Thymus (tissue), 11 donors: ENCODE results near the gene ASAP2. TPM values are rescaled to one million over a fixed set of nuclear protein-coding genes. Genes with fewer than 3 reads are reported as not detected.
"Not testable (repeated sequence)": the region's sequence is repeated elsewhere in the genome, so short reads cannot be mapped to it uniquely, and the experiment has no call there.

Experiments used
- DNase-seq, 9 donors: peaks; one replicate each; pipeline ENCODE4 v3.0.0-alpha.2; 2013; ENCODE audit warnings: low spot score in 9 of 9, low read depth in 6 of 9, missing footprints in 1 of 9
- H3K27ac ChIP-seq, 2 donors: one replicate each; pipeline ENCODE4 v1.5.1; 2013; ENCODE audit warnings: control low read depth in 1 of 2, low read depth in 1 of 2, low read length in 1 of 2, mild to moderate bottlenecking in 1 of 2, moderate library complexity in 1 of 2
- H3K27me3 ChIP-seq, 2 donors: one replicate each; pipeline ENCODE4 v1.5.1; 2013; ENCODE audit warnings: low read length in 1 of 2; ENCODE audit not compliant: control insufficient read depth in 2 of 2, insufficient read depth in 1 of 2
- H3K36me3 ChIP-seq, 2 donors: one replicate each; pipeline ENCODE4 v1.5.1; 2013; ENCODE audit warnings: low read length in 1 of 2, mild to moderate bottlenecking in 1 of 2, moderate library complexity in 1 of 2; ENCODE audit not compliant: control insufficient read depth in 2 of 2, insufficient read depth in 2 of 2
- H3K4me1 ChIP-seq, 2 donors: one replicate each; pipeline ENCODE4 v1.5.1; 2013; ENCODE audit warnings: low read length in 2 of 2; ENCODE audit not compliant: control insufficient read depth in 2 of 2, insufficient read depth in 2 of 2
- H3K4me3 ChIP-seq, 2 donors: one replicate each; pipeline ENCODE4 v1.5.1; 2013; ENCODE audit warnings: low read length in 2 of 2, control low read depth in 1 of 2, mild to moderate bottlenecking in 1 of 2
- H3K9me3 ChIP-seq, 2 donors: one replicate each; pipeline ENCODE4 v1.5.1; 2013; ENCODE audit warnings: low read length in 1 of 2, mild to moderate bottlenecking in 1 of 2; ENCODE audit not compliant: control insufficient read depth in 2 of 2, insufficient read depth in 1 of 2
- WGBS: extraction: QIAGEN DNeasy Blood & Tissue Kit; methylation state at CpG from one replicate; pipeline ENCODE4 v1.1.7; 2013; 5-methylcytosine and 5-hydroxymethylcytosine counted together
- polyA plus RNA-seq: library from polyadenylated mRNA; stranded (reverse); fragments of 200-250 nt; gene quantifications from one replicate; pipeline ENCODE4 v1.2.3, GENCODE V29; 2013
- total RNA-seq: library from RNA; stranded (reverse); fragments of 120-200 nt; gene quantifications from one replicate; pipeline ENCODE4 v1.2.4, GENCODE V29; 2013
- donor health status: healthy.

ASAP2 gene
- total and polyA plus RNA-seq, 2 donors: 3.3 to 6.7 TPM

DNA sequence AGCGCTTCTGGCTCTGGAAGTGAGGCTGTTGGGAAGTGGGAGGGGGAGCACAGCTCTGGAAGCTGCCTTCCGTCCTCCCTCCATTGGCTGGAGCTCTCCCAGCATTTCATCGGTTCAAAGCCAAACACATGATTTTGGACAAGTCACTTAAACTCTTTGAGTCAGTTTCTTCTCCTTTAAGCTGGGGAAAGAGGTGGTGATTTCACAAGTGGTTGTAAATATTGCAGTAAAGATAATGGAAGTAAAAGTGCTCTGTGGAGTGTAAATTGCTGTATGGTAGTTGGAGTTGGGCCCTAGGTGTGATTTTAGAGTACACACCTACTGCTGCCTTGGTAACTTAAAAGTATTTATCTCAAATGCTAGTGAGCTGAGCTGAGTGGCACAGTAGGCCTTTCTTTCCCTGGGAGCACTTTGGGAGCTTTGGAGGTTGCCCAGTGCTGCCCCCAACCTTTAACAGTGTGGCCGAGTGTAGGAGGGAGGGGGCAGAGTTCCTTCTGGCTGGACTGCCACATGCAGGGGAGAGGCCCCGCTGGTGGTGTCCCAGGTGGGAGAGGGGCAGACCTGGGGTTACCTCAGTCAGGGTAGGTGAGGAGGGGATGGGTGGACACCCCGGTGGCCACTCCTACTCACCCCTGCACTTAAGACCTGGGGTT, 54.7 kb downstream of the ASAP2 start:
- no peaks in the 10 kb centered on the region for H3K36me3 ChIP-seq
- no peaks in the 10 kb centered on the region for H3K9me3 ChIP-seq
- no peak for DNase-seq
- no peak overlapping the region for H3K27ac ChIP-seq
- no peak overlapping the region for H3K4me3 ChIP-seq
- 98% methylated on average over 6 of the region's 6 CpGs for WGBS
- H3K4me1 ChIP-seq: peaks cover 0 to 23% of the 10 kb centered on the region in 2 donors
- peaks cover 0 to 2% of the 10 kb centered on the region in 2 donors for H3K27me3 ChIP-seq

- no peaks in the 10 kb centered on the region for H3K9me3 ChIP-seq
- H3K4me3 ChIP-seq: no peak overlapping the region
- DNase-seq: no peak
- H3K27ac ChIP-seq: no peak overlapping the region
- H3K4me1 ChIP-seq: peaks cover 0 to 23% of the 10 kb centered on the region in 2 donors
- H3K27me3 ChIP-seq: peaks cover 0 to 2% of the 10 kb centered on the region in 2 donors
- 94% methylated on average over 14 of the region's 14 CpGs for WGBS
- no peaks in the 10 kb centered on the region for H3K36me3 ChIP-seq
Observed at GRCh38 chr2:9262671-9263171, 56.1 kb downstream of the ASAP2 start.

DNA sequence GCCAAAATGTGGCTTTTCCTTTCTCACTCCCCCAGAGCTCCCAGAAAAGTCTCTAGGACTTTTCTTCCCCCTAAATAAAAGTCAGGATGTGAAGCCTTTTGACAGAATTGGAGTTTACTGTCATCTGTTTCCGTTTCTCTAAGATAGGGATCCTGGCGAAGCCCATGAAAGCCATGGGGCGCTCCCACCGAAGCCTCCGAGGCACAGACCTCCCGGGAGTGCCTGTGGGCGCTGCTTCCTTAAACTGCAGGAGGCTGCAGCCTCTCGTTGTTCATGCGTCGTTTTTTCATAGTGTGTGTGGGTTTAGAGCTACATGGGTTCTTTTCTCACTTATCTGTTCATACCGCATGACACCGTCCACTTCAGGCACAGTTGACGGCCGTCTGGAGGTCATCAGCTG, 56.8 kb downstream of the ASAP2 start:
- 17% methylated on average over 14 of the region's 14 CpGs for WGBS
- H3K27me3 ChIP-seq: peaks cover 0 to 2% of the 10 kb centered on the region in 2 donors
- no peak overlapping the region for H3K4me3 ChIP-seq
- H3K27ac ChIP-seq: no peak overlapping the region
- peaks cover 0 to 22% of the 10 kb centered on the region in 2 donors for H3K4me1 ChIP-seq
- H3K36me3 ChIP-seq: no peaks in the 10 kb centered on the region
- no peak for DNase-seq
- H3K9me3 ChIP-seq: no peaks in the 10 kb centered on the region

DNA sequence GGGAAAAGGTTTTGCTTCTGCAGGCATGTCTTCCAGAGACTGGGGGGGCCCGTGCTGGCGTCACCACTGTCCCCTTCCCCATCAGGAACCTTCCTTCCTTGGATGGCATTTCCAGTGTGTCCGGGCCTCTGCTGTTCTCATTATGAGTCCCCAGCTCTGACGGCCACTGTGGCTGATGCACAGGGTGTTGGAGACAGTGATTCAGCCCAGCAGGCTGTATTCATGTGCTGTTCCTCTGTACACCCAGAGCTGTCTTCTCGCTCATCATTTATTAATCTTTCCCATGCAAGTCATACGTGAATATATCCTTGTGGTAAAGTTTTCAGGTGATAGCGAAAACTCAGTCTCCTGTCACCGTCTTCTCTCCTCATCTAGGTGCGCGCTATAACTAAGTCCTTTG, 57.7 kb downstream of the ASAP2 start:
- Histone ChIP-seq H3K27me3 (peaks cover 0 to 2% of the 10 kb centered on the region in 2 donors), H3K27ac (no peak overlapping the region), H3K9me3 (no peaks in the 10 kb centered on the region), H3K4me3 (no peak overlapping the region), H3K4me1 (peaks cover 0 to 13% of the 10 kb centered on the region in 2 donors), H3K36me3 (no peaks in the 10 kb centered on the region)
- DNase-seq: no peak
- WGBS: 93% methylated on average over 10 of the region's 10 CpGs

- no peak for DNase-seq
- Histone ChIP-seq H3K27ac (no peak overlapping the region), H3K36me3 (no peaks in the 10 kb centered on the region), H3K27me3 (peaks cover 0 to 2% of the 10 kb centered on the region in 2 donors), H3K4me1 (peaks cover 0 to 2% of the 10 kb centered on the region in 2 donors), H3K9me3 (no peaks in the 10 kb centered on the region), H3K4me3 (no peak overlapping the region)
- WGBS: 67% methylated on average over 5 of the region's 5 CpGs
Observed at GRCh38 chr2:9266711-9267110, 60.1 kb downstream of the ASAP2 start.

- not testable (repeated sequence) for H3K36me3 ChIP-seq, H3K27me3 ChIP-seq, DNase-seq, H3K9me3 ChIP-seq, H3K4me3 ChIP-seq, H3K27ac ChIP-seq, H3K4me1 ChIP-seq
- WGBS: 98% methylated on average over 3 of the region's 3 CpGs
Observed at GRCh38 chr2:9267286-9267685, 60.7 kb downstream of the ASAP2 start.

DNA sequence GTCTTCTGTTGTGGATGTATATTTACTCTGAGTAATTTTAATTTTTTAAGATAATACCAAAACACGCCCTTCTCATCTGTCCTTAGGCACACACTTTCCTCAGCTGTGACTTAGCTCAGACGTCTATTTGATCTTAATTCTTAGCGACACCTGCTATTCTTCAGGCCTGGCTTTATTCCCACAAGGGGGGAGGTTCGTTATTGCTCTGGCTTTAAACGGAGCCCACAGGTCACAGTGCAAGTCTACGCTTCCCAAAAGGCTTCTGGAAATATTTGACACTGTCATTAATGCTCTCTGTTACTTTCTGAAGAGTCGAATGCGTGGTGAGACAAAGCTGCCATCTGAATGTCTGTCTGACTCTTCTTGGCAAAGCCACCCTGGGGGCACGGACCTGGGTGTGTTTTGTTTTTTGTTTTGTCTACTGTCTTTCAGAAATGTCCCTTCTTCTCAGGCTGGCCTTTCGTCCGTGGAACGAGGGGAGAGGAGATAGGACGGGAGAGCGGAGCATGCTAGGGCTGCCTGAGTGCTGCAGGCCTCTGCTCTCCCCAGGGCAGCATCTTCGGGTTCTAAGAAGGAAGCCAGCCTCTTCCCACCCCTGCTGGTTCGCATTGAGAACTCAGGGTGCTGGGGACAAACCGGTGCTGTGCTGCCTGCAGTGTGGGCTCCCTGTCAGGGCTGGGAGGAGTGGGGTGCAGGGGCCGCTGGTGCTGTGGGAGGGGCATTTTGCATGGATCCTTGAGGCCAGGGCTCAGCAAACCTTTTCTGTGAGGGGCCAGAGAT, 61.9 kb downstream of the ASAP2 start:
- Histone ChIP-seq H3K27ac (no peak overlapping the region), H3K27me3 (no peaks in the 10 kb centered on the region), H3K9me3 (no peaks in the 10 kb centered on the region), H3K4me1 (no peaks in the 10 kb centered on the region), H3K36me3 (no peaks in the 10 kb centered on the region), H3K4me3 (no peak overlapping the region)
- 94% methylated on average over 18 of the region's 18 CpGs for WGBS
- DNase-seq: no peak

- H3K4me1 ChIP-seq: no peaks in the 10 kb centered on the region
- no peak overlapping the region for H3K4me3 ChIP-seq
- no peak overlapping the region for H3K27ac ChIP-seq
- DNase-seq: no peak
- WGBS: 97% methylated on average over 10 of the region's 10 CpGs
- no peaks in the 10 kb centered on the region for H3K36me3 ChIP-seq
- no peaks in the 10 kb centered on the region for H3K9me3 ChIP-seq
- H3K27me3 ChIP-seq: no peaks in the 10 kb centered on the region
Observed at GRCh38 chr2:9269295-9269694, 62.7 kb downstream of the ASAP2 start.

DNA sequence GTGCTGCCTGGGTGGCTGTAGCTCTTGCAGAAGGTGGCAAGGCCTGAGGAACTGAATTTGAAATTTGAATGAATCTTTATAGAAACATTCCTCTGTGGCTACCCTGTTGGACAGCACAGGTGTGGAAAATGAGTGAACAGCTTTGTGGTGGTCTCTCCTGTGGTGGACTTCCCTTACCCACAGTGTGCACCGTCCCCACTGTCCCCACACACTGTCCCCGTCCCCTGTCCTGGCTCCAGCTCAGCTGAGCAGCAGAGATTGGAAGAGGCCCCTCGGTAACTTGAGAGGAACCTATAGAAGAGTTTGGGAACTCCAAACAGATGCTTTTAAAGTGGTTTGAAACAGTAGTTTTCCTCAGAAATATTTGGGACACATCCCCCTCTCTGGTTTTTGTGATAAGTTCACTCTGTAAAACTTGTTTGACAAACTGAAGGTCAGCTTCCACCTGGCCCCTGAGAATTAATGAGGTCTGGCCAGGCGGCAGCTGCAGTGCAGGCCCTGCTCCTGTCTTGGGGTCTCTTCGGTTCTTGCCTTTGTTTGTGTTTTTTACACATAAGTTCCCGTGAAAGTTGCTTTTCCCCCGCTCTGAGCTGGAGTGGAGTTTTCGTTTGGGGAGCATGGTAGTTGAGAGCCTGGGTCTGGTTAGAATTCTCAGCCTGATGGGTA, 63.2 kb downstream of the ASAP2 start:
- WGBS: 98% methylated on average over 8 of the region's 8 CpGs
- Histone ChIP-seq H3K9me3 (no peaks in the 10 kb centered on the region), H3K27ac (no peak overlapping the region), H3K4me3 (no peak overlapping the region), H3K27me3 (no peaks in the 10 kb centered on the region), H3K36me3 (no peaks in the 10 kb centered on the region), H3K4me1 (no peaks in the 10 kb centered on the region)
- no peak for DNase-seq
